HepG2 (cell line): ENCODE results near the gene FYB1. TPM values are rescaled to one million over a fixed set of nuclear protein-coding genes. Genes with fewer than 3 reads are reported as not detected.

Experiments used
- ATAC-seq: fragments of 200-7000 bp; cut with Tn5 transposase; 3 replicates; pipeline ENCODE4 v1.9.1; 2020; ENCODE audit warnings: mild to moderate bottlenecking, moderate library complexity
- BruUV-seq: library from RNA; stranded (reverse); fragments of 400-500 nt; replicated peaks from 2 replicates; lab custom pipeline; 2021; lab: Mats Ljungman, UMichigan
- CTCF ChIA-PET: fragments of 300-600 bp; formaldehyde crosslinking; extraction: SDS; loops from one replicate; lab custom pipeline; 2021; ENCODE audit warnings: low total read pairs, inconsistent platforms, low intra/inter-chr PET ratio; lab: Yijun Ruan, JAX
- POLR2A ChIA-PET: fragments of 350-600 bp; sonication (Branson Sonifier 250); formaldehyde crosslinking; loops from one replicate; lab custom pipeline; 2020; ENCODE audit warnings: antibody characterized with exemption, inconsistent platforms; lab: Yijun Ruan, JAX
- DNase-seq: peaks from one replicate; pipeline ENCODE4 v3.0.0-alpha.2; 2015; ENCODE audit warnings: low spot score
- FAIRE-seq: peaks from 3 replicates; lab custom pipeline; 2011; peaks lifted over from hg19 to GRCh38; lab: Jason Lieb, UNC
- H2AFZ ChIP-seq: one replicate; pipeline ENCODE4 v1.6.1; 2011; ENCODE audit warnings: low read length, inconsistent platforms
- H3K27ac ChIP-seq: fragments of 300-600 bp; 3 replicates; pipeline ENCODE4 v1.8.0; 2011; ENCODE audit warnings: mixed run types, mild to moderate bottlenecking, mixed read lengths, low read length, inconsistent platforms; ENCODE audit not compliant: insufficient read depth; ENCODE audit errors: extremely low read length
- H3K27me3 ChIP-seq, 2 experiments: fragments of 200-600 bp in 1 of 2; 2 replicates in 1 of 2; 3 replicates in 1 of 2; pipeline versions ENCODE4 v1.6.0 to v1.8.0; 2011; ENCODE audit warnings: low read length in 2 of 2, mild to moderate bottlenecking in 2 of 2, moderate library complexity in 2 of 2, inconsistent platforms in 1 of 2; ENCODE audit not compliant: insufficient read depth in 2 of 2, control insufficient read depth in 1 of 2
- H3K36me3 ChIP-seq, 2 experiments: fragments of 200-600 bp in 1 of 2; replicated peaks in 1 of 2; 2 replicates in 1 of 2; 3 replicates in 1 of 2; pipeline versions ENCODE4 v1.5.1 to v1.8.0; 2011; ENCODE audit warnings: low read length in 2 of 2, inconsistent platforms in 1 of 2; ENCODE audit not compliant: insufficient read depth in 2 of 2, control insufficient read depth in 1 of 2
- H3K4me1 ChIP-seq: 2 replicates; pipeline ENCODE4 v1.5.1; 2012; ENCODE audit warnings: low read length, inconsistent platforms; ENCODE audit not compliant: insufficient read depth
- H3K4me2 ChIP-seq: 2 replicates; pipeline ENCODE4 v1.6.0; 2011; ENCODE audit warnings: low read depth, low read length, inconsistent platforms
- H3K4me3 ChIP-seq, 3 experiments: fragments of 200-600 bp in 1 of 3; sonication (generic), shearing (Covaris generic) in 1 of 3; replicated peaks in 1 of 3; 2 replicates each; pipeline ENCODE4 v1.5.1; 2011 to 2016; ENCODE audit warnings: low read length in 3 of 3, inconsistent platforms in 2 of 3, low read depth in 2 of 3, mild to moderate bottlenecking in 2 of 3, control low read depth in 1 of 3, mixed read lengths in 1 of 3; ENCODE audit not compliant: insufficient read depth in 1 of 3
- H3K79me2 ChIP-seq: one replicate; pipeline ENCODE4 v1.6.1; 2011; ENCODE audit warnings: low read length, inconsistent platforms; ENCODE audit not compliant: insufficient read depth
- H3K9ac ChIP-seq: 2 replicates; pipeline ENCODE4 v1.6.0; 2011; ENCODE audit warnings: mild to moderate bottlenecking, low read depth, low read length, inconsistent platforms; ENCODE audit not compliant: insufficient read depth
- H3K9me3 ChIP-seq: 2 replicates; pipeline ENCODE4 v1.5.1; 2012; ENCODE audit warnings: mild to moderate bottlenecking, low read length
- H4K20me1 ChIP-seq: 2 replicates; pipeline ENCODE4 v1.6.0; 2011; ENCODE audit warnings: inconsistent platforms, mild to moderate bottlenecking, low read length, moderate library complexity; ENCODE audit not compliant: insufficient read depth
- ARID5B ChIP-seq: IDR thresholded peaks from 2 replicates; pipeline ENCODE4 v1.4.0; 2020; ENCODE audit warnings: mild to moderate bottlenecking, missing genetic modification reagents
- ATF3 ChIP-seq: sonication (generic); formaldehyde crosslinking; IDR thresholded peaks from 2 replicates; pipeline ENCODE4 v1.4.0; 2020; ENCODE audit warnings: missing genetic modification reagents
- HMG20B ChIP-seq: conservative IDR thresholded peaks from 2 replicates; pipeline ENCODE4 v1.6.1; 2016; ENCODE audit warnings: missing genetic modification reagents, missing compliant biosample characterization
- KAT2B ChIP-seq: fragments of 150-350 bp; IDR thresholded peaks from 2 replicates; pipeline ENCODE4 v1.6.1; 2014; ENCODE audit warnings: low read depth, low read length, borderline replicate concordance
- MIER3 ChIP-seq: IDR thresholded peaks from 2 replicates; pipeline ENCODE4 v1.6.1; 2016; ENCODE audit warnings: missing compliant biosample characterization, borderline replicate concordance
- PHF20 ChIP-seq: sonication (generic); formaldehyde crosslinking; IDR thresholded peaks from 2 replicates; pipeline ENCODE4 v1.5.0; 2020; ENCODE audit warnings: mild to moderate bottlenecking, missing genetic modification reagents
- SMAD3 ChIP-seq: sonication (generic); formaldehyde crosslinking; IDR thresholded peaks from 2 replicates; pipeline ENCODE4 v1.4.0; 2020; ENCODE audit warnings: missing genetic modification reagents
- SMARCE1 ChIP-seq: fragments of 450-650 bp; IDR thresholded peaks from 2 replicates; pipeline ENCODE4 v1.6.1; 2017; ENCODE audit warnings: borderline replicate concordance
- TCF12 ChIP-seq, 2 experiments: fragments of 450-650 bp in 1 of 2; sonication (generic) in 1 of 2; formaldehyde crosslinking in 1 of 2; IDR thresholded peaks; 2 replicates each; pipeline versions ENCODE4 v1.6.1 to v1.8.0; 2017 to 2022; ENCODE audit warnings: antibody characterized with exemption in 1 of 2, mild to moderate bottlenecking in 1 of 2, missing genetic modification reagents in 1 of 2, moderate library complexity in 1 of 2
- TEAD3 ChIP-seq: optimal IDR thresholded peaks from 2 replicates; pipeline ENCODE3; 2016; ENCODE audit warnings: borderline replicate concordance
- ZFP91 ChIP-seq: sonication (generic); formaldehyde crosslinking; IDR thresholded peaks from 2 replicates; pipeline ENCODE4 v1.9.0; 2022; ENCODE audit warnings: missing genetic modification reagents, mild to moderate bottlenecking, borderline replicate concordance
- ZNF30 ChIP-seq: sonication (generic); formaldehyde crosslinking; IDR thresholded peaks from 2 replicates; pipeline ENCODE4 v1.5.0; 2020; ENCODE audit warnings: mild to moderate bottlenecking, missing genetic modification reagents
- ZNF33B ChIP-seq: sonication (generic); formaldehyde crosslinking; IDR thresholded peaks from 2 replicates; pipeline ENCODE4 v1.5.1; 2020; ENCODE audit warnings: mild to moderate bottlenecking, missing genetic modification reagents
- ZNF547 ChIP-seq: sonication (generic); formaldehyde crosslinking; IDR thresholded peaks from 2 replicates; pipeline ENCODE4 v1.5.1; 2020; ENCODE audit warnings: mild to moderate bottlenecking, missing genetic modification reagents
- ZNF580 ChIP-seq: IDR thresholded peaks from 2 replicates; pipeline ENCODE4 v1.6.1; 2016; ENCODE audit warnings: low read depth, borderline replicate concordance
- ZNF589 ChIP-seq: sonication (generic); formaldehyde crosslinking; conservative IDR thresholded peaks from 2 replicates; pipeline ENCODE4 v1.8.0; 2022; ENCODE audit warnings: mild to moderate bottlenecking, moderate library complexity, missing genetic modification reagents
- ZNF766 ChIP-seq: sonication (generic); formaldehyde crosslinking; IDR thresholded peaks from 2 replicates; pipeline ENCODE4 v1.5.0; 2020; ENCODE audit warnings: missing genetic modification reagents, borderline replicate concordance
- ZNF777 ChIP-seq: sonication (generic); formaldehyde crosslinking; IDR thresholded peaks from 2 replicates; pipeline ENCODE4 v1.4.0; 2020; ENCODE audit warnings: missing genetic modification reagents
- ZSCAN12 ChIP-seq: sonication (generic); formaldehyde crosslinking; IDR thresholded peaks from 2 replicates; pipeline ENCODE4 v1.9.0; 2021; ENCODE audit warnings: mild to moderate bottlenecking, missing genetic modification reagents
- WGBS: methylation state at CpG from one replicate; pipeline ENCODE4 v1.1.6; 2017; ENCODE audit warnings: low lambda C conversion rate; 5-methylcytosine and 5-hydroxymethylcytosine counted together
- in situ Hi-C: cut with HindIII; loops from 2 replicates; pipeline ENCODE4 v1.10.0; 2017; ENCODE audit warnings: low pct_unique_long_range_greater_than_20kb; ENCODE audit not compliant: extremely low pct_ligation_motif_present
- intact Hi-C: fragments of 100-400 bp; cut with micrococcal nuclease; formaldehyde crosslinking; loops from one replicate; pipeline ENCODE4 v1.10.0; 2022; ENCODE audit not compliant: unreplicated experiment
- polyA plus RNA-seq, 8 experiments: library from polyadenylated mRNA; depleted of rRNA in 3 of 8; stranded (reverse) in 7 of 8; unstranded in 1 of 8; fragments of >200 nt; fragmentation: Illumina TruSeq in 4 of 8; extraction: Trizol in 4 of 8; gene quantifications; 2 replicates each; pipeline versions ENCODE4 v1.2.1 to v1.2.3, GENCODE V29; 2011 to 2016; ENCODE audit warnings: low read depth in 4 of 8, missing spikeins in 1 of 8, mixed read lengths in 1 of 8; ENCODE audit not compliant: insufficient read depth in 1 of 8
- total RNA-seq, 5 experiments: library from RNA; depleted of rRNA; stranded (reverse); fragments of >200 nt; fragmentation: Illumina TruSeq; extraction: Trizol; gene quantifications; 2 replicates each; pipeline ENCODE4 v1.2.3, GENCODE V29; 2016; ENCODE audit warnings: low read depth in 1 of 5

The FYB1 gene
- total and polyA plus RNA-seq, 2 of the 13 experiments (the other 11 are each of a cell fraction or from before 2014, with no cell fraction given), result 0.03 TPM; not detected in 1

- WGBS, result 48% methylated on average over 3 of the region's 3 CpGs
- Histone ChIP-seq H3K27me3 (no peaks in the 10 kb centered on the region), H3K9me3 (no peaks in the 10 kb centered on the region), H2AFZ (no peak overlapping the region)
- TF ChIP-seq ZNF33B (CRISPR knock-in tag) (no peak), TEAD3 (CRISPR knock-in tag) (no peak), SMAD3 (CRISPR knock-in tag) (no peak), ZNF777 (CRISPR knock-in tag) (no peak), ZNF589 (no peak), ZFP91 (CRISPR knock-in tag) (no peak), ZSCAN12 (CRISPR knock-in tag) (no peak), KAT2B (no peak), ZNF30 (no peak), SMARCE1 (no peak), ZNF580 (CRISPR knock-in tag) (no peak), ATF3 (CRISPR knock-in tag) (no peak), ZNF547 (no peak), MIER3 (CRISPR knock-in tag) (no peak), PHF20 (CRISPR knock-in tag) (no peak), ZNF766 (CRISPR knock-in tag) (no peak), ARID5B (CRISPR knock-in tag) (no peak), TCF12 (IDR thresholded peaks at IDR 0.05) (no peak), TCF12 (CRISPR knock-in tag; IDR thresholded peaks at IDR 0.05) (no peak), HMG20B (no peak)
- TF ChIP-seq, all 625 proteins: peak for 0
- Histone ChIP-seq H3K9ac (no peak overlapping the region), H4K20me1 (no peaks in the 10 kb centered on the region), H3K4me2 (no peak overlapping the region), H3K36me3 (no peaks in the 10 kb centered on the region), H3K4me3 (no peak overlapping the region), H3K79me2 (no peaks in the 10 kb centered on the region), H3K4me1 (peaks cover 15% of the 10 kb centered on the region), H3K27ac (no peak overlapping the region)
- DNase-seq (no peak), FAIRE-seq (no peak), ATAC-seq (no peak)
- ChIA-PET POLR2A (no interaction called here), CTCF (no interaction called here)
- BruUV-seq, result no TSS peak
- intact Hi-C loops, result no loop called here
- in situ Hi-C loops, result no loop called here
Observed at GRCh38 chr5:39228596-39228995, 9.2 kb upstream of the FYB1 start.
